Hematopoietic multipotent progenitor cell (in vitro differentiated cells): Measurements from ENCODE around the gene NEK4. TPM values are rescaled to one million over a fixed set of nuclear protein-coding genes. Genes with fewer than 3 reads are reported as not detected.
"Not testable (repeated sequence)": the region's sequence is repeated elsewhere in the genome, so short reads cannot be mapped to it uniquely, and the experiment has no call there.

ENCODE experiments used
- DNase-seq, 3 donors: peaks; one replicate each; pipeline ENCODE4 v3.0.0-alpha.2; 2011 to 2015; ENCODE audit warnings: low read depth in 2 of 3, low spot score in 2 of 3
- total RNA-seq: library from RNA; depleted of rRNA; stranded (reverse); fragments of >200 nt; gene quantifications from one replicate; pipeline ENCODE4 v1.2.3, GENCODE V29; 2012

Gene NEK4
- total RNA-seq, 1 donor, result 12.1 TPM

DNA sequence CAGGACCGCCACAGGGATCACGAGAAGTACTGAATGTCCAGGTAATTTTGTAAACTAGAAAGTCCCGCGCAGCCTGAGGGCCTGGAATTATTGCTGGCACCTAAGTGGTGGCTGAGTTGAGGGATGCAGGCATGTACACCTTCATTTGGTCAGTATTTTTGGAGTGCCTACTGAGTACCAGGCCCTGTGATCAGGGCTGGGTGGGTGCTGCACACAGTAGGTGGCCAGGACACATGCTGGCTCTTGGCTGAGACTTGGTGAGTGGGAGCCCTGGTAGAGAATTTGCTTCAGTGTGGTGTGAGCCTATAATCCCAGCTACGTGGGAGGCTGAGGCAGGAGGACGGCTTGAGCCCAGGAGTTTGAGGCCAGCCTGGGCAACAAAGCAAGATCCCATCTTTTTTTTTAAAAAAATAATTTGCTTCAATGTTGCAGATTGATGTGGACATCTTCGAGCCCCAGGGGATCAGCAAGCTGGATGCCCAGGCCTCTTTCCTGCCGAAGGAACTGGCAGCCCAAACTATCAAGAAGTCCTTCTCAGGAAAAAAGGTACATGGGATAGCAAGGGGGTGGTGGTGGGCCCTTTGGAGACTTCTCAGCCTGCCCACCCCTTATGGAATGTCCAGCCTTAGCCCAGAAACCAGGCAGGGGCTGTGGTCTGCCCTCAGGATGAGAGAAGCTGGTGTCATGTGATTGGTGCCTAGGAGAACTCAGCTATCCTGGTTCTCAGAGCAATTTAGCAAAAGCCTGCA lies 9.3 kb upstream of the NEK4 start:
- no peak for DNase-seq

DNA sequence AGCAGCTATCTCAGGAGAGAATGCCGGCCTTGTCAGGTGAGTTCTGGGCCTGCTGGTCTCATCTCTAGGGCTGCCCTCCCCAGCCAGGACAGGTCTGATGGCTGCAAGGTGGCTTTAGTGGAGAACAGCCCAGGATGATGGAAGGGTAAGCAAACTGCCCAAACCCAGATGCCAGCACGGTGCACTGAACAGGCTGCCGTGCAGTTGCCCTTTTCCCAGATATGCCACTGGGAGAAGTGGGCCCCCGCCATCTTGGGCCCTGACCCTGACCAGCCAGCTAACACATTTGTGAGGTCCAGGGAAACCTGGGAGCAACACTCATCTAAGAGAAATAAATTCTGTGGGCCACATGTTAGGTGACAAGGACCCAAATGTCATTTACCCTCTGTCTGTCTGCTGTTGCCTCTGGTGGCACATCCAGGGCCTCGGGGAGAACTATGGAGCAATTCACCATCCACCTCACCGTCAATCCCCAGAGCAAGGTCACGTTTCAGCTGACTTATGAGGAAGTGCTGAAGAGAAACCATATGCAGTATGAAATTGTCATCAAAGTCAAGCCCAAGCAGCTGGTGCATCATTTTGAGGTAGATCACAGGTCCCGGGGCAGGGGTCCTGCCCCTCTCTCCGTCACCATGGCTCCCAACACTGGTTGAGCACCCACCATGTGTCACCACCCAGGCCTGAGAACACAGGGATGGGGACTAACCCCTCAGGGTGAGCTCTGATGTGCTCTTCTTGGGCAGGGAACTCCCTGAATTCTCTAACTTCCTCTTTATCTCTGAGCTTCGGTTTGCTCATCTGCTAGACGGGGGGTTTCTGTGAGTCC lies 8.5 kb upstream of the NEK4 start:
- peak in 2 of 3 donors; percentile 33 to 55 for DNase-seq

DNA sequence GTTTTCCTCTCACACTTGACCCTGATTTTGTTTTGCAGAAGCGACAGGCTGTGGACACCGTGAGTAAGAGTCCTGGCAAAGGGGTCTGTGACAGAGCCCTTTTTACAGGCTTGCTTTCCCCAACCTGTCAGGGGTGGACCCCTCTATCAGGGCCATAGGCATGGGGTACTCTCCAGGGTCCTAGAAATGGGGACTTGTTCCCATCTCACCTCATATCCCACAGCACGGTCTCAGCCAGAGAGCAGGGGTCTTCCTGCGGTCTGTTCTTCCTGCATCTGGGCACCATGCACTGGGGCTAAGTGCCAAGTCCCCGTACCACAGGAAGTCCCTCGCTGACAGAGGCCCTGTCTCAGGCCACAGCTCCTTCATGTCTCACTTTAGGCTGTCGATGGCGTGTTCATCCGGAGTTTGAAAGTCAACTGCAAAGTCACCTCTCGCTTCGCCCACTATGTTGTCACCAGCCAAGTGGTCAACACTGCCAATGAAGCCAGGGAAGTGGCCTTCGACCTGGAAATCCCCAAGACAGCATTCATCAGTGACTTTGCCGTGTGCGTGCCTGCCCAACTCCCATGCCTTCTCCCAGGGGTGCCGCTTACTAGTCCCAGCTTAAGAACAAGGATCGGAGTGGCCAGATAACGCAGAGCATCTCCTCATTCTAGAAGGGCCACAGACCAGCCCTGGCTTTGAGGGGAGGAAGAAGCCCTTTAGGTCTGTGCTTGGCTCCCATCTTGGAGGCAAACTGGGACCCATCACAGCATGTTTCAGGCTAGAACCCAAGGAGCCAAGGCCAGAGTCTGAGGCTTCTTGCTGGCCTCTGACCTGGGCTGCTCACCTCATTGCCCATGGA lies 7.4 kb upstream of the NEK4 start:
- peak in 1 of 3 donors; percentile 42 for DNase-seq

DNA sequence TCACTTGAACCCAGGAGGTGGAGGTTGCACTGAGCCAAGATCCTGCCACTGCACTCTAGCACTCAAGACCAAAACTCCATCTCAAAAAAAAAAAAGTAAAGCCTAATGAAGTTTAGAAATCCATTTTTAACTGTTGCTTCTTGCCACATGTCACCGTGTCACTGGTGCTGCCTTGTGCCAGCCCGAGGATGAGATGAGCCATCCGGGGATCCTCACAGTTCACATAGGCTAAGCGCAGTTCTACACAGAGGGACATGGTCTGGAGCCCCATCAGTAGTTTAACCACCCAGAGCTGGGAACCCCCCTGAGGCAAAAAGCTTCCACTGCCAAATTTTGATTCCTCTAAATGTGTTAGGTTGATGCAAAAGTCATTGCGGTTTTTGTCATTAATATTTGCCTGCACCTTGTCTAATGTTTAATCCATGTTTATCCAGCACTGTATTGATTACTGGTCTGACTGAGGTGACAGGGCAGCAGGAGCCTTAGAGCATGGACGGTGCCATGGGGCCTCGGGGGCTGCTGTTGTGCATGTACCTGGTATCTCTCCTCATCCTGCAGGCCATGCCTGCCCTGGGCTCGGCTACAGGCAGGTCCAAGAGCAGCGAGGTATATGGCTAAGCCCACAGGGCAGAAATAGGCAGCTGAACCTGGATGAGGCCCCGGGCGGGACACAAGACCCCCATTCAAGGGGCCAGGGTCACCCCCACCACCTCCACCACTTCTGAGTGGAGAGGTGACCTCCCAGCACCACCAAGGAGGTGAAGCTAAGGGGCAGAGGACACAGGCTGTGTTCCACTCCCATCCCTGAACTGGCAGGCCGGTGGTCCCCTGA lies 6.6 kb upstream of the NEK4 start, which contains the start of gene ITIH1:
Gene ITIH1, plus strand, starts transcription at position 473 of the 832 bp plus-strand sequence. Its CDS starts 17 bp downstream, at position 490.
- DNase-seq, result no peak

DNA sequence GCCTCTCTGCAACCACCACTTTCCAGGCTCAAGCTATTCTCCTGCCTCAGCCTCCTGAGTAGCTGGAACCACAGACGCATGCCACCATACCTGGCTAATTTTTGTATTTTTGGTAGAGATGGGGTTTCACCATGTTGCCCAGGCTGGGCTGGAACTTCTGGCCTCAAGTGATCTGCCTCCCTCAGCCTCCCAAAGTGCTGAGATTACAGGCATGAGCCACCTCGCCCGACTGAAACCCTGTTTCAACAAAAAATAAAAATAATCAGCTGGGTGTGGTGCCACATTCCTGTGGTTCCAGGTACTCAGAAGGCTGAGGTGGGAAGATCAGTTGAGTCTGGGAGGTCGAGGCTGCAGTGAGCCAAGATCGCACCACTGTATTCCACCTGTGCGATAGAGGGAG lies 5.7 kb upstream of the NEK4 start:
- DNase-seq, result not testable (repeated sequence)

DNA sequence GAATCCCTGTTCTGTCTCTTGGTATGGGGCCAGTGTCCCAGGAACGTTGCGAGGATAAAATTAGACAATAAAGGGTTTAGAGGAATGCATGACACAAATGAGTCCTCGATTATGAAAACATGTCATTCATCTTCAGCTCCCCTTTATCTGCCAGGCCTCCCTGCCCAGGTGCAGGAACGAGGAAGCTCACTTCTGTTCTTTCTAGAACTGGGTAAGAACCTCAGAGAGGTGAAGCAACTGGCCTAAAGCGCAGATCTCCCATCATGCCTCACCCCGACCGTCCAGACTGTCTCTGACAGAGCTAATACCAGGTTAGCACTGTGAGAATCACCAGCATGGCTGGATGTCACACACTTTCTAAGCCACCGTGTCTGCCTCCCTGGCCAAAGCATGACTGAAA lies 5.1 kb upstream of the NEK4 start:
- DNase-seq, result no peak

GRCh38 chr3:52774901-52775864 lies 4.4 kb upstream of the NEK4 start:
- DNase-seq, result peak in 1 of 3 donors; percentile 51

GRCh38 chr3:52774066-52774713 lies 3.5 kb upstream of the NEK4 start:
- DNase-seq, result no peak

- no peak for DNase-seq
Observed at GRCh38 chr3:52773361-52774065, 2.8 kb upstream of the NEK4 start.

DNA sequence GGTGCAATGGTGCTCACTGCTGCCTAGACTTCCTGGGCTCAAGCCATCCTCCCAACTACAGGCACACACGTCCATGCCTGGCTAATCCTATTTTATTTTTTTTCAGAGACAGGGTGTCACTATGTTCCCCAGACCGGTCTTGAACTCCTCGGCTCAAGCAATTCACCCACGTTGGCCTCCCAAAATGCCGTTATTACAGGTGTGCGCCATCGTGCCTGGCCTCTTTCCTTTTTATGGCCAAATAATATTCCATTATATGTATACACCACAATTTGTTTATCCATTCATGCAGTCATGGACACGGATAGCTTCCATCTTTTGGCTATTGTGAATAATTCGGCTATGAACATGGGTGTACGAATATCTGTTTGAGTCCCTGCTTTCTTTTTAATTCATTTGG lies 962 bp upstream of the NEK4 start:
- no peak for DNase-seq

DNA sequence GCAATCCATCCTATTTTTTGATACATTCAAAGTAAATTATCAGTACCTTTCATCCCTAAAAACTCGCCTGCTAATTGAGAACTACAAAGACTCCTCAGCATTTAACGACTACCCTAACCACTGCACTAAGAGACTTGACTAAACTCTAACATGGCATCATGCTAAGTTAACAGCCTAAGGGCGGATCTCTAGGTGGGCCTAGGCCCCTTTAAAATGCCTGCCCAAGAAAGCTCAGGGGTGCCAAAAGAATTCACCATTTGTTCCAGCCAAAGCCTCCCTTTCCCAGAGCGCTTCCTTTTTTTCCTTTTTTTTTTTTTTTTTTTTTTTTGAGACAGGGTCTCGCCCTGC lies 568 bp upstream of the NEK4 start:
- DNase-seq, result no peak

GRCh38 chr3:52769786-52770455 lies 819 bp downstream of the NEK4 start:
- no peak for DNase-seq

DNA sequence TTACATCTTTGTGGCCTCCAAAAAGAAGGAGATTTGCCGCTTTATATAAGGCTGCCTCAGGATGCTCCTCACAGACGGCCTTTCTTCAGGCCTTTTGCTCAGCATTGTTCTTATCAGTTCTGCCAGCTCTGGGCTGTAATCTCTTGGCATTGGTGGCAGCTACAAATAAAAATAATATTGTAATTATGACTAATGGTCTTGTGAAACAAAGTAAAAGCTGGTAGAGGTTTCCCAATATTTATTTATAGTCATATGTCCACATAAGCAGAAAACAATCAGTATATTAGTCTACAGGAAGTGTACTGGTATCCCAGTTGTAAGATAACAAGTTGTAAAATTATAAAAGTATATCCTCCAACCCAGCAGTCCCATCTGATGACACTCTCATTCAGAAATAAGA lies 7.3 kb downstream of the NEK4 start:
- no peak for DNase-seq

- DNase-seq, result no peak
Observed at GRCh38 chr3:52756141-52756540, 14.6 kb downstream of the NEK4 start.

- no peak for DNase-seq
Observed at GRCh38 chr3:52754373-52754772, 16.4 kb downstream of the NEK4 start.

- DNase-seq, result peak in 1 of 3 donors; percentile 19
Observed at GRCh38 chr3:52752045-52752660, 18.6 kb downstream of the NEK4 start.

GRCh38 chr3:52743721-52744120 lies 27.0 kb downstream of the NEK4 start:
- no peak for DNase-seq
